Activated CD4-positive, alpha-beta T cell treated with anti-CD3 and anti-CD28 coated beads, Interleukin-2, Interleukin-6, amounts not matched to agents 100 ng/mL and 50 ng/mL, durations not matched to agents 16 hours and 8 hours (primary cell): ENCODE measurements around the gene TMEM80.

Experiments used
- DNase-seq: peaks from one replicate; pipeline ENCODE4 v3.0.0-alpha.2; 2020

Gene TMEM80

GRCh38 chr11:702462-703461 is 7.1 kb downstream of the TMEM80 start:
- DNase-seq = no peak

- no peak for DNase-seq
These were observed 7.9 kb downstream of the TMEM80 start for GRCh38 chr11:703506-703905.

GRCh38 chr11:704228-704674 is 8.6 kb downstream of the TMEM80 start:
- DNase-seq = no peak

GRCh38 chr11:704781-705645 is 9.4 kb downstream of the TMEM80 start:
- no peak for DNase-seq

- DNase-seq = no peak
These were observed 10.2 kb downstream of the TMEM80 start, which contains the start of gene EPS8L2 for GRCh38 chr11:705646-706438. Gene EPS8L2 (plus strand): TSS chr11:706231. CDS start chr11:709408, 3,177 bp downstream.

- no peak for DNase-seq
These were observed 10.9 kb downstream of the TMEM80 start for GRCh38 chr11:706439-706956.

GRCh38 chr11:706957-707816 is 11.6 kb downstream of the TMEM80 start:
- no peak for DNase-seq

- DNase-seq = no peak
These were observed 12.3 kb downstream of the TMEM80 start for GRCh38 chr11:707817-708420.

- DNase-seq = no peak
These were observed 12.9 kb downstream of the TMEM80 start for GRCh38 chr11:708511-708910.

- DNase-seq = no peak
These were observed 13.7 kb downstream of the TMEM80 start for GRCh38 chr11:709109-709997.

- DNase-seq = no peak
These were observed 18.8 kb downstream of the TMEM80 start for GRCh38 chr11:714436-714835.

- no peak for DNase-seq
These were observed 23.8 kb downstream of the TMEM80 start for GRCh38 chr11:719214-720016.

- DNase-seq = no peak
These were observed 24.5 kb downstream of the TMEM80 start for GRCh38 chr11:720017-720641.

- no peak for DNase-seq
These were observed 25.1 kb downstream of the TMEM80 start for GRCh38 chr11:720642-721246.

GRCh38 chr11:721247-721740 is 25.7 kb downstream of the TMEM80 start:
- no peak for DNase-seq

- DNase-seq = peak; percentile 44
These were observed 26.2 kb downstream of the TMEM80 start for GRCh38 chr11:721741-722345.

GRCh38 chr11:722346-722811 is 26.8 kb downstream of the TMEM80 start:
- no peak for DNase-seq
